GM18909 (cell line): ENCODE measurements around the gene SPARCL1.
"Not testable (repeated sequence)": the region's sequence is repeated elsewhere in the genome, so short reads cannot be mapped to it uniquely, and the experiment has no call there.

Experiments
- ATAC-seq: cut with Tn5 transposase; IDR thresholded peaks from one replicate; pipeline ENCODE4 v1.9.1; 2021; ENCODE audit warnings: mild to moderate bottlenecking; ENCODE audit not compliant: unreplicated experiment, poor library complexity

Gene SPARCL1

DNA sequence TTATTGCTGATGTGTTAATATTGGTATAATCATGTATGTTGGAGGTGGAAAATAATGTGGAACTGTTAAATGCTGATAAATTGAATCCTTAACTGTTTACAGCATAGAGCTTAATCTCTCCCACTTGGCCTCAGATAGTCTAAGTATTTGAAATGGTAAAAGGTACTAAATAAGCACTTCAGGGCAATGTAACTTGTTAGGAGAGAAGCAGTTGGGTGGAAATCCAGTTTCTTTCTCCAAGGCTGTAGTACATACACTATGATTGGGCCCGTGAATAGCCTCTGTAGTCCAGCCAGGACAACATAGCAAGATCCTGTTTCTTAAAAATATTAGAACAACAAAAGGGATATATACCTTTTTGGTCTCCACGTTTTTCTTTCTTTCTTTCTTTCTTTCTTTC lies 67.1 kb downstream of the SPARCL1 start:
- ATAC-seq = no peak

DNA sequence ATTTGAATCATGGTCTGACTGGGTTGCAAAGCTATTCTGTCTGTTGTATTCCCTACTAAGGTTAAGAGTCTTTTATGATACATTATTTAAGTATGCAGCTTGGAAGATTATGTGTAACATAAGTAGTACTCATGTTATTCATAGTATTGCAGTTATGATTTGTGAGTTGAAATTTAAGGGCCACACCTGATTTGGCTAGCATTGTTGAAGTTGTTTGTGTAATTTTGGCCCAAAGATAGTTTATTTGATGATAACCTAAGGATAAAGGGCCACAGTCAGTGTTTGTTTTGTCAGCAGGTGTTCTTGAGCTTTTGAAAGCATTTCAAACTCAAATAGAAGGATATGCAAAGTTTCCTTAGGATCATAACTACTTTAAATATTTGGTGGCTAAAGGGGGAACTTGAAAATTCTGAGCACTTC lies 67.9 kb downstream of the SPARCL1 start:
- ATAC-seq = no peak

DNA sequence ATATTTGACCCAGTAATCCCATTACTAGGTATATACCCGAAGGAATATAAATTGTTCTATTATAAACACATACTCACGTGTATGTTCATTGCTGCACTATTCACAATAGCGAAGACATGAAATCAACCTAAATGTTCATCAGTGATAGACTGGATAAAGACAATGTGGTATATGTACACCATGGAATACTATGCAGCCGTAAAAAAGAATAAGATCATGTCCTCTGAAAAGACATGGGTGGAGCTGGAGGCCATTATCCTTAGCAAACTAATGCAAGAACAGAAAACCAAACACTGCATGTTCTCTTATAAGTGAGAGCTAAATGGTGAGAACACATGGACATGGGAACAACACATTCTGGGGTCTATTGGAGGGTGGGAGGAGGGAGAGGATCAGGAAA lies 70.3 kb downstream of the SPARCL1 start:
- ATAC-seq = no peak

DNA sequence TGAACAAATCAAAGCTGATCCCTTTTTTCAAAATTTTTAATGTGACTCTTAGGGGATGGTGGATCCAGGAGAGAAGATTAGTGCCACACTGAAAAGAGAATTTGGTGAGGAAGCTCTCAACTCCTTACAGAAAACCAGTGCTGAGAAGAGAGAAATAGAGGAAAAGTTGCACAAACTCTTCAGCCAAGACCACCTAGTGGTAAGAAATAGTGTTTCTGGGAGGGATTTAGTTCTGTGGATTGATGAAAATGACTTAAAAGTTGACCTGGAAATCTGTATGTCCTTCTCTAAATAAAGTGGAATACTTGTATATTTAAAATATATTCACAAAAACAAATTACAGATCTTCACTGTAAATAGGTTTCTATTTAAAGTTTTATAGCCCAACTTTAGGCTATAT lies 77.6 kb downstream of the SPARCL1 start:
- ATAC-seq = no peak

DNA sequence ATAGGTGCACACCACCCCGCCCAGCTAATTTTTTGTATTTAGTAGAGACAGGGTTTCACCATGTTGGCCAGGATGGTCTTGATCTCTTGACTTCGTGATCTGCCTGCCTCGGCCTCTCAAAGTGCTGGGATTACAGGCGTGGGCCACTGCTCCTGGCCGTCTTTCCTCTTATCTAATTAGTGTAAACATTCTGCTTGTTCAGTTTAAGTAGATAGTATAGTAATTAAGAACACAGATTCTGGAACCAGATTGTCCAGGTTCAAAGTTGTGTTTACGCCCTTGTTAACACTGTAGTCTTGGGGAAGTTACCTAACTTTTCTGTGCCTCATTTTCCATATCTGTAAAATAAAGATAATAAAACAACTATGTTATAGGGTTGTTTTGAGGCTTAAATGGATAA lies 82.8 kb downstream of the SPARCL1 start:
- not testable (repeated sequence) for ATAC-seq

DNA sequence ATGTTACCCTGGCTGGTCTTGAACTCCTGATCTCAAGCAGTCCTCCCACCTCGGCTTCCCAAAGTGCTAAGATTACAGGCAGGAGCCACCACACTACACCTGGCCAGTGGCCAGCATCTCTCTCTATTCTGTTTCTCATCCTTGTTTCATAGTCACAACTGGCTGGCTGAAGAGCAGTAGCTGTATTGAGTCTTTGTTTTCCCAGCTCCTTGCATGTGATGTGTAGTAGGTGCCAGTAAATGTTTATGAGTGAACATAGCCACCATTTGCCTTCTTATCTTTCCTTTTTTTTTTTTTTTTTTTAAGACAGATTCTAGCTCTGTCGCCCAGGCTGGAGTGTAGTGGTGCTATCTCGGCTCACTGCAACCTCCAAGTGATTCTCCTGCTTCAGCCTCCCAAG lies 83.2 kb downstream of the SPARCL1 start:
- ATAC-seq = no peak

DNA sequence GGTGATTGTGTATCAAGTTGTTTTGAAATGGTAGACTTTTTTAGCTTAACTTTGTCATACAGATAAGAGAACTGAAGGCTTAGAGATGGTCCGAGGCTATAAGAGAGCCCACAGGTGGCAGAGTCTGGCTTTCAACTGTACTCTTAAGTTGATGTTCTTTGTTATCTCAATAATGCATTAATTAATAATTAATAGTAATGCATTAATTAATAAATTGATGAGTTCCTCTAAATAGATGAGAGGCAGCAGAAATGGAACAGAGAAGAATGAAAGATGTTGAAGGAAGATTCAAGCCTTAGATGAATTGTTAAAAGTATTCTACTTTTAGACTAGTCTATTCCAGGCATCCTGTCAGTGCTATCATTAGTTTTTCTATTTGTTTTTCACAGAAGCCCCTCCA lies 84.4 kb downstream of the SPARCL1 start:
- ATAC-seq = no peak

DNA sequence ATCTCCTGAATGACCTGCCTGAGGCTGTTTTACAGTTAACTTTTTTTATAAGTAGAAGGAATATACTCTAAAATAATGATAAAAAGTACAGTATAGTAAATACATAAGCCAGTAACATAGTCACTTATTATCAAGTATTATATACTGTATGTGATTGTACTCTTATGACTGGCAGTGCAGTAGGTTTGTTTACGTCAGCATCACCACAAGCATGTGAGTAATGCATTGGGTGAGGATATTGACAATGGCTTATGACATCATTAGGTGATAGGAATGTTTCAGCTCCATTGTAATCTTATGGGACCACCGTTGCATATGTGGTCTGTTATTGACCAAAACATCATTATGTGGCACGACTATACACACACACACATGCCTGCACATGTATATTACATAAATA lies 86.3 kb downstream of the SPARCL1 start:
- no peak for ATAC-seq

DNA sequence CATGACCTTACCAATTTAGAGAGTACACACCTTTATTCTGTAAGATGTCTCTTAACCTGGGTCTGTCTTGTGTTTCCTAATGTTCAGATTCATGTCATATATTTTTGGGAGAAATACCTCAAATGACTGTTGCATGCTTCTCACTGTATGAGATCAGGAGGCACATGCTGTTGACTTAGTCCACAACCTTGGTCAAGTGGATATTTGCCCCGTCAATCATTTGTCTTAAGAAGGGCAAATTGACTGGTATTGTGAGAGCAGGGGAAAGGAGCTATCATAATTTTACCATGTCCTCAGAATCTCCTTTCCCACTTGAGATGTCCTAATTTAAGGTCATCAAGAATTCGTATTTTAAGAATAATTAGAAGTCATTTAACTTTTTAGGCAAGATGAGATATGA lies 95.8 kb downstream of the SPARCL1 start:
- ATAC-seq = no peak

DNA sequence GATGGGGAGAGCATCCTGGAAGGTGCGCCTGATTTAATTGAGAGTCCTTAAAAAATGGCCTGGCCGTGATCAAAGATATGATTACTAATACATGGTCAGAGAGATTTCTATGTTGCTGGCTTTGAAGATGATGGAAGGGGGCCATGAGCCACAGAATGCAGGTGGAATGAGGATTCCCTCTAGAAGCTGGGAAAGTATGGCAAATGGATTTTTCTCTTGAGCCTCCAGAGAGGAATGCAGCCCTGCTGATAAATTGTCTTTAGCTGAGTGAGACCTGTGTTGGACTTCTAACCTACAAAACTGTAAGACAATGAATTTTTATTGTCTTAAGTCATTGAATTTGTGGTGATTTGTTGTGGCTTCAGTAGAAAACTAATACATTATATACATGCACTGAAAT lies 99.1 kb downstream of the SPARCL1 start:
- ATAC-seq = no peak

DNA sequence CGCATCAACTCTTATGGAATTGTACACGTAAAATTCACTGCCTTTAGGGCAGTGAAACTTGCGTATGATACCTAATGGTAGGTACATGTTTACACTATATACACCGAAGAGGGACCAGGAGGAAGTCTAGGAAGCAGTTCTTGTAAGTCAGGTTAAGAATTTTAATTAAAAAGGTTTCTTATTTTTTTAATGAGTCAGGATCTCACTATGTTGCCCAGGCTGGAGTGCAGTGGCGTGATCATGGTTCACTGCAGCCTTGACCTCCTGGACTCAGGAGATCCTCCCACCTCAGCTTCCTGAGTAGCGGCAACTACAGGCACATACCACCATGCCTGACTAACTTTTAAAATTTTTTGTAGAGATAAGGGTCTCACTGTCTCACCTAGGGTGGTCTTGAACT lies 100.2 kb downstream of the SPARCL1 start:
- no peak for ATAC-seq

DNA sequence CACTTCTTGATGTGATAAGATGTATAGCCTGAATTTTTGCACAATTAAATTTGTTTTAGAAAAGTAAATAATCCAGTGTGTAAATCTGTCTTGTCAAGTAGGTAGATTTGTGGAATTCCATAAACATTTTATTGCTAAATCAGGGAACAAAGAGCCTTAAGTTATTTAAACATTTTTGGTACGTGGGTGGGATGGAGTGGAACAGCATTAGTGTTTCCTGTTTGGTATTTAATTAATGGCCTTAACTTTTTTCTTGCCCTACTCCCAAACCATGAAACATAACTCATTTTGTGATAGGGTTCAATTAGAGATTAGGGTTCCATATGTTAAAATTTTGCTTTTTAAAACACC lies 101.7 kb downstream of the SPARCL1 start:
- no peak for ATAC-seq

DNA sequence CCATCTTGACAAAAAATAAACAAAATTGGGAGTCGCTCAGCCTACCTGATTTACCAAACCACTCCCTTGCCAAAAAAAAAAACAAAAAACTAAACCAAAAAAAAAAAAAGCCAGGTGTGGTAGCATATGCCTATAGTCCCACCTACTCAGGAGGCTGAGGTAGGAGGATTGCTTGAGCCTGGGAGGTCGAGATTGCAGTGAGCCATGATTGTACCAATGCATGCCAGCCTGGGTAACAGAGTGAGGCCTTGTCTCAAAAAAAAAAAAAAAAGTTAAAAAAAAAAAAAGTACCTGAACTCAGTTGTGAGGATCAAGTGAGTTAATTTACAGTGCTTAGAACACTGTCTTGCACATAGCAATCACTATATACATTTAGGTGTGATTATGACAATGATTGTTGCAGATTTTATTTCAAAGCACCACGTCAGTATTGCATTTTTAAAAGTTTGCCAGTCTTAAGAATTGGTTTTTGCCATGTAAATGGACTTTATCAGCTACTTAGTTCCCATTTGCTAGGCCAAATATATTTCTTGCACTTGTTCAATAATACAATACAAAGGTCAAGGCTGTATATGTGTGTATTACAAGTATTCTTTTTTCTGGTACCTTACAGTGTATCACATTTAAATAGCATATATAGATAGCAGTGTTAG lies 102.2 kb downstream of the SPARCL1 start:
- no peak for ATAC-seq

DNA sequence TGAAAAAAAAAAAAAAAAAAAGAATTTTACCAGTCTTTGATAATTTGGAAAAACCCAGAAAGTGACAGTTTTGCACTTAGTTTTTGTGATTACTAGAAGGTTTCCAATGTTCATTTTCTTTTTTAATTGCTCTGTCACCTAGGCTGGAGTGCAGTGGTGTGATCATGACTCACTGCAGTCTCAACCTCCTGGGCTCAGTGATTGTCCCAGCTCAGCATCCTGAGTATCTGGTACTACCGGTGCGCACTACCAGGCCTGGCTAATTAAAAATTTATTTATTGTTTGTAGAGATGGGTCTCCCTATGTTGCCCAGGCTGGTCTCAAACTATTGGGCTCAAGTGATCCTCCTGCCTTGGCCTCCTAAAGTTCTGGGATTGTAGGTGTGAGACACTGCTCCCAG lies 103.5 kb downstream of the SPARCL1 start:
- no peak for ATAC-seq

DNA sequence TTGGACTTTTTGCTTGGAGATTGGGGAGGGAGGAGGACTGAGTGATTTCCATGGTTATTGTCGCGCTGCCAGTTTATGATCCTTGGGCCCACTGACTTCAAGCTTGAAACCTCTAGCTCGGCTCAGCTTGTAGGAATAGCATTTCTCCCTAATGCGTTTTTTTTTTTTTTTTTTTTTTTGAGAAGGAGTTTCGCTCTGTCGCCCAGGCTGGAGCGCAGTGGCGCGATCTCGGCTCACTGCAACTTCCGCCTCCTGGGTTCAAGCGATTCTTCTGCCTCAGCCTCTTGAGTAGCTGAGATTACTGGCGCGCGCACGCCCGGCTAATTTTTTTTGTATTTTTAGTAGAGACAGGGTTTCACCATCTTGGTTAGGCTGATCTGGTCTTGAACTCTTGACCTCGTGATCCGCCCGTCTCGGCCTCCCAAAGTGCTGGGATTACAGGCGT lies 105.1 kb downstream of the SPARCL1 start:
- not testable (repeated sequence) for ATAC-seq
